Fibroblast of pulmonary artery (primary cell): ENCODE measurements around the gene PKP1.

Experiments
- DNase-seq: peaks from one replicate; pipeline ENCODE4 v3.0.0-alpha.2; 2010; ENCODE audit warnings: low read depth
- H3K4me3 ChIP-seq: replicated peaks from 2 replicates; pipeline ENCODE4 v1.5.1; 2011; ENCODE audit warnings: low read depth, mild to moderate bottlenecking, control low read depth, low read length, moderate library complexity
- TF ChIP-seq, protein P1 (sequence below): IDR thresholded peaks from 2 replicates; pipeline ENCODE4 v1.5.1; 2011; ENCODE audit warnings: mild to moderate bottlenecking, control low read depth, low read length, inconsistent platforms; ENCODE audit errors: missing control alignments

PKP1 gene

DNA sequence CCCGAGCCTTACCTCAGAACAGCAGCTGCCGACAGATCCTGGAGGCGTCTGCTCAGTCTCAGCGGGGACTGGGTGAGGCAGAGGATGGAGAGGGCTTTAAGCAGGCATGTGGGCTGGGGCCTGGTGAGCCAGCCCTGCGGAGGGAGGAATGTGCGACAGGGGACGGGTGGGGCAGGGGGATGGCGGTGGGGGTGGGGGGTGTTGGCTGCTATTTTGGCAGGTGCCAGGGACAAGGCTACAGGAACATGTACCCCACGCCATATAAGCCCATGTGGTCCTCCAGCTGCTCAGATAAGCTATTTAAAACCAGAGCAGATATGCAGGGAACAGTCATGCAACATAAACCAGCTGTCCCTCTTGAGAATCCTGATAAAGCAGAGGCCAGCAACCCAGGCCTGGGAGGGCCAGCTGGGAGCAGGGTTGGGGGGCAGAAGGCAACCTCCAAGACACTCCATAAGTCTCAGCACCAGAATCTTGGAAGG lies 94.3 kb downstream of the PKP1 start, which contains the start of gene TNNT2:
TSS of gene TNNT2 (minus strand) at position 70 of the 482 bp plus-strand sequence. CDS start 4,426 bp downstream, outside the sequence.
- H3K4me3 ChIP-seq: no peak within 1 kb of the TSS
- no peak for DNase-seq
- TF ChIP-seq, protein P1, sequence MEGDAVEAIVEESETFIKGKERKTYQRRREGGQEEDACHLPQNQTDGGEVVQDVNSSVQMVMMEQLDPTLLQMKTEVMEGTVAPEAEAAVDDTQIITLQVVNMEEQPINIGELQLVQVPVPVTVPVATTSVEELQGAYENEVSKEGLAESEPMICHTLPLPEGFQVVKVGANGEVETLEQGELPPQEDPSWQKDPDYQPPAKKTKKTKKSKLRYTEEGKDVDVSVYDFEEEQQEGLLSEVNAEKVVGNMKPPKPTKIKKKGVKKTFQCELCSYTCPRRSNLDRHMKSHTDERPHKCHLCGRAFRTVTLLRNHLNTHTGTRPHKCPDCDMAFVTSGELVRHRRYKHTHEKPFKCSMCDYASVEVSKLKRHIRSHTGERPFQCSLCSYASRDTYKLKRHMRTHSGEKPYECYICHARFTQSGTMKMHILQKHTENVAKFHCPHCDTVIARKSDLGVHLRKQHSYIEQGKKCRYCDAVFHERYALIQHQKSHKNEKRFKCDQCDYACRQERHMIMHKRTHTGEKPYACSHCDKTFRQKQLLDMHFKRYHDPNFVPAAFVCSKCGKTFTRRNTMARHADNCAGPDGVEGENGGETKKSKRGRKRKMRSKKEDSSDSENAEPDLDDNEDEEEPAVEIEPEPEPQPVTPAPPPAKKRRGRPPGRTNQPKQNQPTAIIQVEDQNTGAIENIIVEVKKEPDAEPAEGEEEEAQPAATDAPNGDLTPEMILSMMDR: no peak

DNA sequence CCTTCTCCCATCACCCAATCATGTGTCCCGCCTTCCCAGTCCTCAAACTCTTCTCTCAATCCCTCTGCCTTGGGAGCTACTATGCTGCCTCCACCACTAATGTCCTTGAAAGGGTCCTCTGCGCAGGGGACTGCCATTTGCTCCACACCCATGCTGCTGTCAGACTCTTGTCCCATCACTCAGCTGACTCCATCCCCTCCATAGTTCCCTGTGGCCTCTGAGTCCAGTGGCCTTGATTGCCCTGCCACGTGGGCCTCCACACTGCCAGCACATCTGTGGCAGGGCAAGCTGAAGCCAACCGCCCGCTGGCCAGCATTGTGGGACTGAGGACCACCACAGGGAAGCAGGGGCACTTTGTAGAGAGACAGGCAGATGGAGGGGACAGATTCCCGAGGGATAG lies 95.5 kb downstream of the PKP1 start:
- TF ChIP-seq, protein P1: no peak
- H3K4me3 ChIP-seq: no peak overlapping the region
- no peak for DNase-seq

- no peak for DNase-seq
These were observed 96.5 kb downstream of the PKP1 start for GRCh38 chr1:201379733-201380242.

GRCh38 chr1:201381130-201381529 lies 97.8 kb downstream of the PKP1 start:
- DNase-seq: no peak
- no peak overlapping the region for H3K4me3 ChIP-seq
- TF ChIP-seq, protein P1: no peak

More at GRCh38 chr1:201379733-201380242, 96.5 kb downstream of the PKP1 start:
- TF ChIP-seq, protein P1: no peak
- no peak overlapping the region for H3K4me3 ChIP-seq
